H9 (cell line): Measurements from ENCODE around the gene IGF2R. TPM values are rescaled to one million over a fixed set of nuclear protein-coding genes. Genes with fewer than 3 reads are reported as not detected.

ENCODE experiments used
- DNase-seq: peaks from one replicate; pipeline ENCODE4 v3.0.0-alpha.2; 2017
- H2AFZ ChIP-seq: one replicate; pipeline ENCODE4 v1.6.1; 2013; ENCODE audit warnings: mild to moderate bottlenecking, low read length, control low read depth, moderate library complexity
- H2AK5ac ChIP-seq: 2 replicates; pipeline ENCODE4 v1.6.1; 2013; ENCODE audit warnings: low read length, control low read depth, mixed read lengths; ENCODE audit not compliant: insufficient read length
- H2BK120ac ChIP-seq: one replicate; pipeline ENCODE4 v1.6.1; 2013; ENCODE audit warnings: low read depth, mild to moderate bottlenecking, low read length, control low read depth, inconsistent platforms; ENCODE audit not compliant: poor library complexity, severe bottlenecking
- H2BK12ac ChIP-seq: 2 replicates; pipeline ENCODE4 v1.6.1; 2013; ENCODE audit warnings: low read length, control low read depth, mixed read lengths, low read depth; ENCODE audit not compliant: insufficient read length
- H2BK15ac ChIP-seq: 2 replicates; pipeline ENCODE4 v1.6.1; 2013; ENCODE audit warnings: low read depth, low read length, control low read depth
- H2BK20ac ChIP-seq: one replicate; pipeline ENCODE4 v1.6.1; 2013; ENCODE audit warnings: low read depth, mild to moderate bottlenecking, low read length, control low read depth, inconsistent platforms; ENCODE audit not compliant: poor library complexity, severe bottlenecking
- H2BK5ac ChIP-seq: 2 replicates; pipeline ENCODE4 v1.6.1; 2013; ENCODE audit warnings: low read length, control low read depth, mixed read lengths; ENCODE audit not compliant: insufficient read length
- H3K14ac ChIP-seq: 2 replicates; pipeline ENCODE4 v1.6.1; 2013; ENCODE audit warnings: low read length, control low read depth; ENCODE audit not compliant: insufficient read depth
- H3K18ac ChIP-seq: 2 replicates; pipeline ENCODE4 v1.6.1; 2013; ENCODE audit warnings: low read depth, mild to moderate bottlenecking, mixed read lengths, low read length, control low read depth; ENCODE audit not compliant: insufficient read length
- H3K23ac ChIP-seq: 2 replicates; pipeline ENCODE4 v1.6.1; 2013; ENCODE audit warnings: low read length, control low read depth, mixed read lengths, low read depth; ENCODE audit not compliant: insufficient read length
- H3K23me2 ChIP-seq: 2 replicates; pipeline ENCODE4 v1.6.1; 2013; ENCODE audit warnings: low read depth, mild to moderate bottlenecking, mixed read lengths, low read length, control low read depth; ENCODE audit not compliant: insufficient read length, poor library complexity, severe bottlenecking
- H3K27ac ChIP-seq: 2 replicates; pipeline ENCODE4 v1.5.1; 2013; ENCODE audit warnings: low read length, control low read depth, mixed read lengths, low read depth; ENCODE audit not compliant: insufficient read length
- H3K27me3 ChIP-seq: 2 replicates; pipeline ENCODE4 v1.6.1; 2013; ENCODE audit warnings: low read length, control low read depth, inconsistent platforms; ENCODE audit not compliant: insufficient read depth
- H3K4ac ChIP-seq: 2 replicates; pipeline ENCODE4 v1.6.1; 2013; ENCODE audit warnings: low read depth, mild to moderate bottlenecking, control low read depth, inconsistent platforms, low read length, moderate library complexity
- H3K4me1 ChIP-seq: 2 replicates; pipeline ENCODE4 v1.6.1; 2013; ENCODE audit warnings: low read length, control low read depth, inconsistent platforms; ENCODE audit not compliant: insufficient read depth
- H3K4me2 ChIP-seq: 2 replicates; pipeline ENCODE4 v1.6.1; 2013; ENCODE audit warnings: low read length, control low read depth, mixed read lengths; ENCODE audit not compliant: insufficient read length, insufficient read depth
- H3K56ac ChIP-seq: 2 replicates; pipeline ENCODE4 v1.6.1; 2013; ENCODE audit warnings: low read depth, mild to moderate bottlenecking, mixed read lengths, low read length, control low read depth; ENCODE audit not compliant: insufficient read length
- H3K79me1 ChIP-seq: 2 replicates; pipeline ENCODE4 v1.6.1; 2013; ENCODE audit warnings: low read depth, mild to moderate bottlenecking, moderate library complexity, low read length, control low read depth, inconsistent platforms; ENCODE audit not compliant: insufficient read depth, poor library complexity, severe bottlenecking
- H3K79me2 ChIP-seq: 2 replicates; pipeline ENCODE4 v1.6.1; 2013; ENCODE audit warnings: low read length, control low read depth, inconsistent platforms; ENCODE audit not compliant: insufficient read depth
- H3K9ac ChIP-seq: 2 replicates; pipeline ENCODE4 v1.6.1; 2013; ENCODE audit warnings: low read length, control low read depth, mixed read lengths; ENCODE audit not compliant: insufficient read length; ENCODE audit errors: extremely low read depth
- H3K9me3 ChIP-seq: one replicate; pipeline ENCODE4 v1.6.1; 2013; ENCODE audit warnings: low read depth, low read length, inconsistent platforms; ENCODE audit not compliant: control insufficient read depth
- H3T11ph ChIP-seq: one replicate; pipeline ENCODE4 v1.6.1; 2013; ENCODE audit warnings: mild to moderate bottlenecking, low read length, control low read depth, inconsistent platforms
- H4K20me1 ChIP-seq: one replicate; pipeline ENCODE4 v1.6.1; 2013; ENCODE audit not compliant: control insufficient read depth, insufficient read length, insufficient read depth
- H4K5ac ChIP-seq: 2 replicates; pipeline ENCODE4 v1.6.1; 2013; ENCODE audit warnings: low read depth, mild to moderate bottlenecking, mixed read lengths, low read length, control low read depth; ENCODE audit not compliant: insufficient read length
- H4K8ac ChIP-seq: replicated peaks from 2 replicates; pipeline ENCODE4 v1.6.1; 2013; ENCODE audit warnings: low read length, control low read depth, mixed read lengths, low read depth; ENCODE audit not compliant: insufficient read length
- H4K91ac ChIP-seq: 2 replicates; pipeline ENCODE4 v1.6.1; 2013; ENCODE audit warnings: low read depth, mild to moderate bottlenecking, moderate library complexity, mixed read lengths, low read length, control low read depth; ENCODE audit not compliant: insufficient read length
- H3K27ac Mint-ChIP-seq, 3 experiments: 2 replicates in 2 of 3; 3 replicates in 1 of 3; pipeline ENCODE4 v1.8.0; 2020 to 2021; ENCODE audit warnings: mixed read lengths in 3 of 3, mild to moderate bottlenecking in 1 of 3, moderate library complexity in 1 of 3
- H3K27me3 Mint-ChIP-seq: 2 replicates; pipeline ENCODE4 v1.8.0; 2021; ENCODE audit warnings: low read depth, mild to moderate bottlenecking, moderate library complexity, mixed read lengths
- H3K36me3 Mint-ChIP-seq, 3 experiments: 2 replicates in 2 of 3; 3 replicates in 1 of 3; pipeline ENCODE4 v1.8.0; 2020 to 2021; ENCODE audit warnings: low read depth in 3 of 3, mixed read lengths in 3 of 3; ENCODE audit not compliant: insufficient read depth in 1 of 3
- H3K4me1 Mint-ChIP-seq, 2 experiments: 2 replicates each; pipeline ENCODE4 v1.8.0; 2020; ENCODE audit warnings: mixed read lengths in 2 of 2
- H3K4me3 Mint-ChIP-seq, 2 experiments: 2 replicates in 1 of 2; 3 replicates in 1 of 2; pipeline ENCODE4 v1.8.0; 2020 to 2021; ENCODE audit warnings: mild to moderate bottlenecking in 2 of 2, mixed read lengths in 2 of 2, moderate library complexity in 1 of 2
- H3K9me3 Mint-ChIP-seq, 2 experiments: 2 replicates in 1 of 2; 3 replicates in 1 of 2; pipeline ENCODE4 v1.8.0; 2020; ENCODE audit warnings: mild to moderate bottlenecking in 2 of 2, mixed read lengths in 2 of 2, moderate library complexity in 1 of 2
- CTCF ChIP-seq: fragments of 200-600 bp; sonication (generic); conservative IDR thresholded peaks from 3 replicates; pipeline ENCODE4 v1.8.0; 2021; ENCODE audit warnings: antibody characterized with exemption, mild to moderate bottlenecking
- WGBS: extraction: QIAGEN DNeasy Blood & Tissue Kit; methylation state at CpG from one replicate; pipeline ENCODE4 v1.1.7; 2013; ENCODE audit warnings: missing lambda C conversion rate, low lambda C conversion rate, mixed read lengths; ENCODE audit not compliant: insufficient read length; ENCODE audit errors: extremely low coverage; 5-methylcytosine and 5-hydroxymethylcytosine counted together
- total RNA-seq: library from RNA; stranded (reverse); gene quantifications from 2 replicates; pipeline ENCODE4 v1.2.1, GENCODE V29; 2021

IGF2R gene
- total RNA-seq, 1 experiment from 2014 or later, result 66.7 TPM

- Histone ChIP-seq H3K27me3 (no peaks in the 10 kb centered on the region), H3K18ac (no peak overlapping the region), H4K5ac (no peak overlapping the region), H2BK20ac (no peak overlapping the region), H2BK120ac (no peak overlapping the region), H2BK15ac (no peak overlapping the region), H3K27ac (no peak overlapping the region), H3K4me1 (peaks cover 2% of the 10 kb centered on the region; the same call in 1 of the 2 replicates), H3K14ac (no peak overlapping the region), H4K20me1 (no peaks in the 10 kb centered on the region), H3T11ph (no peak overlapping the region), H2AK5ac (no peak overlapping the region), H3K23me2 (no peaks in the 10 kb centered on the region), H2AFZ (no peak overlapping the region), H3K4ac (no peak overlapping the region), H4K8ac (no peak overlapping the region), H3K9ac (no peak overlapping the region), H3K56ac (no peak overlapping the region), H3K79me2 (no peaks in the 10 kb centered on the region), H3K9me3 (no peaks in the 10 kb centered on the region), H2BK12ac (no peak overlapping the region), H4K91ac (no peak overlapping the region), H3K79me1 (no peaks in the 10 kb centered on the region), H2BK5ac (no peak overlapping the region), H3K23ac (no peak overlapping the region), H3K4me2 (no peak overlapping the region)
- no peaks in the 10 kb centered on the region; the same call in 1 of the 2 replicates for H3K27me3 Mint-ChIP-seq
- H3K4me3 Mint-ChIP-seq, result no peak overlapping the region
- H3K9me3 Mint-ChIP-seq, result peaks cover 5 to 10% of the 10 kb centered on the region in 2 experiments; a peak in 2 of 5 replicates
- no CpG with 5 or more reads among the region's 1 CpG for WGBS
- no peak overlapping the region for H3K27ac Mint-ChIP-seq
- TF ChIP-seq CTCF, result no peak
- H3K4me1 Mint-ChIP-seq, result peaks cover 13 to 16% of the 10 kb centered on the region in 2 experiments
- H3K36me3 Mint-ChIP-seq, result peaks cover 0 to 11% (median 2%) of the 10 kb centered on the region in 3 experiments; a peak in 2 of 7 replicates
- DNase-seq, result no peak
Observed at GRCh38 chr6:160156842-160157241, 188.0 kb downstream of the IGF2R start.
